Osteoblast (primary cell): ENCODE results near the gene DENND1A. TPM values are rescaled to one million over a fixed set of nuclear protein-coding genes. Genes with fewer than 3 reads are reported as not detected.

Source experiments
- DNase-seq: peaks from one replicate; pipeline ENCODE4 v3.0.0; 2011; ENCODE audit warnings: low spot score, mixed read lengths; ENCODE audit not compliant: insufficient read length; ENCODE audit errors: missing footprints
- H2AFZ ChIP-seq: 2 replicates; pipeline ENCODE4 v1.6.0; 2011; ENCODE audit warnings: mild to moderate bottlenecking, low read length
- H3K27ac ChIP-seq: 2 replicates; pipeline ENCODE4 v1.5.1; 2011; ENCODE audit warnings: mild to moderate bottlenecking, low read depth, low read length, moderate library complexity
- H3K27me3 ChIP-seq: 2 replicates; pipeline ENCODE4 v1.6.0; 2012; ENCODE audit warnings: mild to moderate bottlenecking, control low read depth, inconsistent platforms, low read length, moderate library complexity; ENCODE audit not compliant: insufficient read depth
- H3K36me3 ChIP-seq: 2 replicates; pipeline ENCODE4 v1.5.1; 2011; ENCODE audit warnings: mild to moderate bottlenecking, low read length, control low read depth, moderate library complexity; ENCODE audit not compliant: insufficient read depth
- H3K4me1 ChIP-seq: 2 replicates; pipeline ENCODE4 v1.5.1; 2011; ENCODE audit warnings: mild to moderate bottlenecking, low read length, control low read depth, moderate library complexity; ENCODE audit not compliant: insufficient read depth
- H3K4me2 ChIP-seq: 2 replicates; pipeline ENCODE4 v1.6.0; 2011; ENCODE audit warnings: mild to moderate bottlenecking, low read length; ENCODE audit not compliant: insufficient read depth
- H3K4me3 ChIP-seq: fragments of 200-600 bp; sonication (generic); 3 replicates; pipeline ENCODE4 v1.5.1; 2012; ENCODE audit warnings: mild to moderate bottlenecking, low read length, inconsistent platforms; ENCODE audit not compliant: insufficient read depth
- H3K79me2 ChIP-seq: 2 replicates; pipeline ENCODE4 v1.6.0; 2012; ENCODE audit warnings: mild to moderate bottlenecking, low read length, control low read depth, inconsistent platforms; ENCODE audit not compliant: insufficient read depth
- H3K9me3 ChIP-seq: 2 replicates; pipeline ENCODE4 v1.5.1; 2011; ENCODE audit warnings: low read depth, low read length, control low read depth
- H4K20me1 ChIP-seq: 2 replicates; pipeline ENCODE4 v1.6.0; 2012; ENCODE audit warnings: mild to moderate bottlenecking, low read length, control low read depth; ENCODE audit not compliant: insufficient read depth
- total RNA-seq: library from RNA; depleted of rRNA; stranded (reverse); fragments of >200 nt; gene quantifications from 2 replicates; pipeline ENCODE4 v1.2.3, GENCODE V29; 2012
- TF ChIP-seq, protein P1 (sequence below): IDR thresholded peaks from 2 replicates; pipeline ENCODE4 v1.5.1; 2011; ENCODE audit warnings: mild to moderate bottlenecking, low read depth, low read length, moderate library complexity; ENCODE audit errors: extremely low read depth

The DENND1A gene
- total RNA-seq, 1 donor = 14.1 TPM

DNA sequence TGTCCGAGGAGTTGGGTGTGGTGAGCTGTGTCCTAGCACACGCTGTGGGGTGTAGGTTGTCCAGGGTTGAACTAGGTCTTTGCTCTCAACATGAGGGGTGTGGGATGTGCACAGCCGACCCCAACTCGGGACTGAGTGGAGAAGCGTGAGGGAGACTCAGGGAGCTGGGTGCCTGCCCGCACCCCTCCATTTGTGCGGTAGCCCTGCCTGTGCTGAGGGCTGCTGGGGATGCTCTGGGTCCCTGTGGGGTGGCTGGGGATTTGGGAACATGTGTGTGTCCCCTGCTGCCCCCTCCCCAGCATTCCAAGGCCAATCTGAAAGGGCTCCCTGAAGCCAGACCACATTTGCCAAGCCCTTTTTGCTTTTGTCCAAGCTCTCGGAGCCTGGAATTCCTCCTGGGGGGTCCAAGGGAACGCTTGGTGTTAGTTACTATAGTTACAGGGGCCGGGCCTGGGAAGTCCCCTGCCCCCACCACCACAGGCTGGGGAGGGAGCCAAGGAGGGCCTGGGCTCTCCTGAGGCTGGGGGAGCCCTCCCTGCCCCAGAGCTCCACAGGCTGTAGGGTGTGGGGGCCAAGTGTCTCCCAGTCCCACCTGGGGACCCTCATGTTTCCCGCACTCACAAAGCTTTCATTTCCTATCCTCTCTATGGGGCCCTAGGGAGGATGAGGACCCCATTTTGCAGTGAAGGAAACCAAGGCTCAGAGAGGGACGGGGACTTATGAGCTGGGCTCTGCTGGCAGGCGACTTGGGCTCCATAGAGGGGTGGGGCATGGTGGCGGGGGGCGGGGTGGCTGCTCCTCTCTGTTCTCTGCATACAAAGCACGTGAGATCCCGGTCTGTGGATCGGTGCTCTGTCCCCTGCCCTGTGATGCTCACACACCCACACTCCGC is 572.8 kb downstream of the DENND1A start:
- no peaks in the 10 kb centered on the region for H4K20me1 ChIP-seq
- H3K27ac ChIP-seq = no peak overlapping the region
- H3K9me3 ChIP-seq = no peaks in the 10 kb centered on the region
- no peaks in the 10 kb centered on the region for H3K4me1 ChIP-seq
- DNase-seq = peak; percentile 85
- no peak overlapping the region for H3K4me3 ChIP-seq
- no peaks in the 10 kb centered on the region for H3K79me2 ChIP-seq
- H3K27me3 ChIP-seq = peaks cover 12% of the 10 kb centered on the region
- no peaks in the 10 kb centered on the region for H3K36me3 ChIP-seq
- H3K4me2 ChIP-seq = no peak overlapping the region
- no peak overlapping the region for H2AFZ ChIP-seq
- TF ChIP-seq, protein P1, sequence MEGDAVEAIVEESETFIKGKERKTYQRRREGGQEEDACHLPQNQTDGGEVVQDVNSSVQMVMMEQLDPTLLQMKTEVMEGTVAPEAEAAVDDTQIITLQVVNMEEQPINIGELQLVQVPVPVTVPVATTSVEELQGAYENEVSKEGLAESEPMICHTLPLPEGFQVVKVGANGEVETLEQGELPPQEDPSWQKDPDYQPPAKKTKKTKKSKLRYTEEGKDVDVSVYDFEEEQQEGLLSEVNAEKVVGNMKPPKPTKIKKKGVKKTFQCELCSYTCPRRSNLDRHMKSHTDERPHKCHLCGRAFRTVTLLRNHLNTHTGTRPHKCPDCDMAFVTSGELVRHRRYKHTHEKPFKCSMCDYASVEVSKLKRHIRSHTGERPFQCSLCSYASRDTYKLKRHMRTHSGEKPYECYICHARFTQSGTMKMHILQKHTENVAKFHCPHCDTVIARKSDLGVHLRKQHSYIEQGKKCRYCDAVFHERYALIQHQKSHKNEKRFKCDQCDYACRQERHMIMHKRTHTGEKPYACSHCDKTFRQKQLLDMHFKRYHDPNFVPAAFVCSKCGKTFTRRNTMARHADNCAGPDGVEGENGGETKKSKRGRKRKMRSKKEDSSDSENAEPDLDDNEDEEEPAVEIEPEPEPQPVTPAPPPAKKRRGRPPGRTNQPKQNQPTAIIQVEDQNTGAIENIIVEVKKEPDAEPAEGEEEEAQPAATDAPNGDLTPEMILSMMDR = no peak

DNA sequence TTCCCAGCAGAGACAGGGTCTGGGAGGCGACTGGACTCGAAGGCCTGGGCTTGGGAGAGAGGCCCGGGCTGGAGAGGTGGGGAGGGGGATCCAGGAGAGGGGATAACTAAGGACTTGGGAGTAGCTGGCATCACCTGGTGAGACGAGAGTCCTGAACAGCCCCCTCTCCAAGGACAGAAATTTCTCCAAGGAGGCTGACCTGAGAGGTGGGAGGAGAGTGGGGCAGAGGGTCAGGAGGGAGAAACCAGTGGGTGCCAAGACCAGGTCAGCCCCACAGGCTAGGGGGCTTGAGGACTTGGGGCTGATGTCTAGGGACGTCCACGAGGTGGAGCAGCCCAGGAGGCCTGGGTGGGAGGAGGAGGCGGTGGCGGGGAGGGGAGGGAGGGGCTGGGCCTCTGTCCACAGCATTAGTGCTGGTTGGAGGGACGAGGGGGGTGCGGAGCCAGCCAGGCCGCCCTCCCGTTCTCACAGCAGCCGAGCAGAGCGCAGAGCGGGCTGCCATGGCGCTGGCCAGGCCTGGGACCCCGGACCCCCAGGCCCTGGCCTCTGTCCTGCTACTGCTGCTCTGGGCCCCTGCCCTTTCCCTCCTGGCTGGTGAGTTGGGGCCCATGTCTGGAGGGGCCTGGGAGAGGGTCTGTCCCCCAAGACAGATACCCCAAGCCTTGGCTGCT is 574.0 kb downstream of the DENND1A start, which contains the start of gene CRB2:
Gene CRB2 (plus strand): TSS at position 437 of the 671 bp plus-strand sequence. CDS start 64 bp downstream, at position 501.
- DNase-seq = peak; percentile 76
- Histone ChIP-seq H2AFZ (no peak within 1 kb of the TSS), H3K4me3 (no peak within 1 kb of the TSS), H3K4me2 (no peak within 1 kb of the TSS), H3K27me3 (peaks cover 12% of the 10 kb centered on the region), H3K79me2 (no peaks in the 10 kb centered on the region), H3K27ac (no peak within 1 kb of the TSS), H3K4me1 (no peaks in the 10 kb centered on the region), H4K20me1 (no peaks in the 10 kb centered on the region), H3K9me3 (no peaks in the 10 kb centered on the region), H3K36me3 (no peaks in the 10 kb centered on the region)
- TF ChIP-seq, protein P1 = no peak

DNA sequence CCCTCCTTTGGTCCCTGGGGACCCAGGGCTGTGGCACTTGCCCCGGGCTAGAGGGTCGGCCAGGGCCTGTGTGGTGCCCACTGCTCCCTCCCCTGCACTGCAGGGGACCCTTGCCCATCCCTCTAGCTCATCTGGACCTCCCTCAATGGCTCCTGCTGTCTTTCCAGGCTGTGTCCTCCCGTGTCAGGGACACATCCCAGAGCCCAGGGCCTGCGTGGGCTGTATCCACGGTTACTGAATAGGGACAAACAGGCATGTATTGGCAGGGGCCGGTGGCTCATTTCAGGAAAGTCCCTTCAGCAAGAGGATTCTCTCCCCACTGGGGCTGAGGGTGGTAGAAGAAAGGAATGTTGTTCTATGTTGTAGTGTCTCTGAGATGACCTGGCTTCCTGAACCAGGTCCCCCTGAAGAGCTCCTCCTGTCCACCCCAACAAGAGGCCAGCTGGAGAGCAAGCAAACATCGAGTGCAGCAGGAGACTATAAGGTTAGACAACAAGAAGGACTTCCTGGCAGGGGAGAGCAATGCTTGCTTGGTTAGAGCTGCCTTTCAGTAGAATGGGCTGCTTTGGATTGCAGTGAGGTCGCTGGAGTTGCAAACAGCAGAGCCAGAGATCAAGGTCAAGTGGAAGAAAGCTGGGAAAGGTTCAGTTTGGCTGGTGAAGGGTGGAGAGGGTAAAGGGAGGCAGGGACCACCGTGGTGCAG is 575.0 kb downstream of the DENND1A start:
- Histone ChIP-seq H3K36me3 (no peaks in the 10 kb centered on the region), H3K4me2 (no peak overlapping the region), H3K27me3 (peaks cover 12% of the 10 kb centered on the region), H3K9me3 (no peaks in the 10 kb centered on the region), H3K27ac (no peak overlapping the region), H3K79me2 (no peaks in the 10 kb centered on the region), H4K20me1 (no peaks in the 10 kb centered on the region), H2AFZ (no peak overlapping the region), H3K4me3 (no peak overlapping the region), H3K4me1 (no peaks in the 10 kb centered on the region)
- TF ChIP-seq, protein P1 = no peak
- DNase-seq = peak; percentile 51
